Measurements from ENCODE around the gene RRBP1.

Gene RRBP1

DNA sequence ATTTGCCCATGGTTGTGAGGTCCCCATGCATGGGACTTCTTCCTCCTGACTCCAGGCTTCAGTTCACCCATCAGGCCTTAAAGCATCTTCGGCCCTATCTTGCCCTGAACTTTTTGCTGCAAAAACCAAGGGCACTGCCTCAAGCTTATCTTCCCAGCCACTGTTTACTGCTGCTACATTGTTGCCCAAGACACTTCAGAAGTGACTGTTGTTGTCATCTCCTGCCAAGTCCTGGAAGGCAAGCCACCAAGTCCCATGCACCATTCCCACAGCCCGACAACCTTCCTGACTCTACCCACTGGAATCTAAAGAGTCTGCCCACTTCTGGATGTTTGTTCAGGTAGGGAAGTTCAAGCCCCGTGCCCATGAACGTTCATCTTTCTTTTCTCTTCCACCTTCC, 30.2 kb upstream of the RRBP1 start:
- H3K27ac ChIP-seq (ENCODE audit: low read length) = no peak overlapping the region
- H3K4me2 ChIP-seq (ENCODE audit: low read depth, low read length) = no peak overlapping the region

DNA sequence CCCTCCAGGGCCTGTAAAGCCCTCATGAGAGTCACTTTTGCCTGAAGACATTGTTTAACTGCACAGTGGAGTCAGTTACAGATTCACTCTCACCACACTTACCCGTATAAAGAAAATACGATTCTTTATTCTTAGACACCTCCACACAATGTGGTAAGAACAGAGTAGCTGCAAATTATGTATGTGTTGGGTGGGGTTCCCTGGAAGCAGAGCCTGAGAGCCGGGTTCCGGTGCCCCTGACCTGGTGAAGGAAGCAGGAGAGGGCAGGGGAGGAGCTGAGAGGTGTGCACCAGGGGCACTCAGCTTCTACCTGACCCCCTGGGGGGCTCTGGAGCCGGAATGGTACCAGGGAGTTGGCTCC, 29.2 kb upstream of the RRBP1 start:
- no peak overlapping the region for H3K27ac ChIP-seq (ENCODE audit: low read length)
- no peaks in the 10 kb centered on the region for H3K27me3 ChIP-seq (replicated peaks; ENCODE audit: insufficient read depth, low read length)
- no peaks in the 10 kb centered on the region for H3K36me3 ChIP-seq (replicated peaks; ENCODE audit: insufficient read depth, low read length)
- peaks cover 25% of the 10 kb centered on the region for H3K4me1 ChIP-seq (ENCODE audit: low read length)
- TF ChIP-seq EZH2phosphoT487 (IDR thresholded peaks at IDR 0.05; ENCODE audit: low read length) (no peak), EZH2 (optimal IDR thresholded peaks at IDR 0.05; ENCODE audit: low read depth, low read length) (no peak)
- TF ChIP-seq, protein P1, sequence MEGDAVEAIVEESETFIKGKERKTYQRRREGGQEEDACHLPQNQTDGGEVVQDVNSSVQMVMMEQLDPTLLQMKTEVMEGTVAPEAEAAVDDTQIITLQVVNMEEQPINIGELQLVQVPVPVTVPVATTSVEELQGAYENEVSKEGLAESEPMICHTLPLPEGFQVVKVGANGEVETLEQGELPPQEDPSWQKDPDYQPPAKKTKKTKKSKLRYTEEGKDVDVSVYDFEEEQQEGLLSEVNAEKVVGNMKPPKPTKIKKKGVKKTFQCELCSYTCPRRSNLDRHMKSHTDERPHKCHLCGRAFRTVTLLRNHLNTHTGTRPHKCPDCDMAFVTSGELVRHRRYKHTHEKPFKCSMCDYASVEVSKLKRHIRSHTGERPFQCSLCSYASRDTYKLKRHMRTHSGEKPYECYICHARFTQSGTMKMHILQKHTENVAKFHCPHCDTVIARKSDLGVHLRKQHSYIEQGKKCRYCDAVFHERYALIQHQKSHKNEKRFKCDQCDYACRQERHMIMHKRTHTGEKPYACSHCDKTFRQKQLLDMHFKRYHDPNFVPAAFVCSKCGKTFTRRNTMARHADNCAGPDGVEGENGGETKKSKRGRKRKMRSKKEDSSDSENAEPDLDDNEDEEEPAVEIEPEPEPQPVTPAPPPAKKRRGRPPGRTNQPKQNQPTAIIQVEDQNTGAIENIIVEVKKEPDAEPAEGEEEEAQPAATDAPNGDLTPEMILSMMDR (IDR thresholded peaks at IDR 0.05; ENCODE audit: low read length) = no peak
- no peak overlapping the region for H2AFZ ChIP-seq (ENCODE audit: low read length)
- H3K9ac ChIP-seq (ENCODE audit: low read length) = no peak overlapping the region
- no peak for DNase-seq
- no peak overlapping the region for H3K4me3 ChIP-seq (ENCODE audit: low read length)
- H3K79me2 ChIP-seq (ENCODE audit: low read length) = no peaks in the 10 kb centered on the region
- H3F3A ChIP-seq (ENCODE audit: insufficient read depth, low read length) = peaks cover 12% of the 10 kb centered on the region
- no peaks in the 10 kb centered on the region for H3K9me2 ChIP-seq (replicated peaks; ENCODE audit: insufficient read depth, low read length)
- H3K4me2 ChIP-seq (ENCODE audit: low read depth, low read length) = no peak overlapping the region
- no peaks in the 10 kb centered on the region for H3K9me3 ChIP-seq (replicated peaks; ENCODE audit: insufficient read depth, low read length)
- no peaks in the 10 kb centered on the region for H4K20me1 ChIP-seq (ENCODE audit: insufficient read depth, low read length)

More for the DNA sequence above, 30.2 kb upstream of the RRBP1 start:
- Histone ChIP-seq H3K27me3 (replicated peaks; ENCODE audit: insufficient read depth, low read length) (no peaks in the 10 kb centered on the region), H3F3A (ENCODE audit: insufficient read depth, low read length) (peaks cover 12% of the 10 kb centered on the region), H3K4me3 (ENCODE audit: low read length) (no peak overlapping the region), H3K9ac (ENCODE audit: low read length) (no peak overlapping the region), H3K4me1 (ENCODE audit: low read length) (peaks cover 29% of the 10 kb centered on the region), H4K20me1 (ENCODE audit: insufficient read depth, low read length) (no peaks in the 10 kb centered on the region), H3K9me2 (replicated peaks; ENCODE audit: insufficient read depth, low read length) (no peaks in the 10 kb centered on the region), H3K36me3 (replicated peaks; ENCODE audit: insufficient read depth, low read length) (no peaks in the 10 kb centered on the region), H3K9me3 (replicated peaks; ENCODE audit: insufficient read depth, low read length) (no peaks in the 10 kb centered on the region), H2AFZ (ENCODE audit: low read length) (no peak overlapping the region), H3K79me2 (ENCODE audit: low read length) (no peaks in the 10 kb centered on the region)
- TF ChIP-seq EZH2 (optimal IDR thresholded peaks at IDR 0.05; ENCODE audit: low read depth, low read length) (no peak), EZH2phosphoT487 (IDR thresholded peaks at IDR 0.05; ENCODE audit: low read length) (no peak)
- TF ChIP-seq, protein P1 (IDR thresholded peaks at IDR 0.05; ENCODE audit: low read length) = no peak
- no peak for DNase-seq

DNA sequence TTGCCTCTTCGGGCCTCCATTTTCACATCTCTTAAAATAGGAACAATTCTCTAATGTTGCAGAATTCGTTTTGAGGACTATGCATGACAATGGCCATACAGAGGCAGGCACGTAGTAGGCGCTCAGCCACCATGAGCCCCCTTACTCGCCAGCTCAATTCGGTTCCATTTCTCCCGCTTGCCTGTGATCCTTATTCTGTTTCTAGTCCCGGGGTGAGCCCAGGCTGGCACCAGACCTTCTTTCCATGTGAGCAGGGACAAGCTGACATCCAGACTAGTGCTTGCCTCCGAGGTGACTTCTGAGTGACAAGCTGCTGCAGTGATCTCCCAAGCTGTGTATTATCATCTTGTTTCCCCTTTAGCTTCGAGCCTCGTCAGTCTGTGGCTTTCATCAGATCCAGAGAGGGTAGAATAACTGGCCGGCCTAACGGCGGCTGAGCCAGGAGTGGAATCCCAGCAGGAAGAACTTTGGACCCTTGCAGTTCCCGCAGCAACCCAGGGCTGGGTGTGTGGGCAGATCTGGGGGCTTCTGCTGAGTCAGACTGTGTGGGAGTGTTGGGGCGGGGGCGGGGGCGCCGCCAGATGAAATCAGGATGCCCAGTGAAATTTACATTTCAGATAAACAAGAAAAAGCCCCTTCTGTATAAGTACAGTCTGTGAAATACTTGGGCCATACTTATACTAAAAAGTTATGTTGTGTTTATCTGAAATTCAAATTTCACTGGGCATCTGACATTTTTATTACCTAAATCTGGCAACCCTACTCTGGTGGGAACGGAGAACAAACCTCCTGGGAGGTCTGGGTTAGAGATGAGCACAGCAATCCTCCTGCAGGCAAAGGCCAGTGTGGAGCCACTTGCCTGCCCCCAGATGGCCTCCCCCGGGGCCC, 28.6 kb upstream of the RRBP1 start:
- Histone ChIP-seq H3K36me3 (replicated peaks; ENCODE audit: insufficient read depth, low read length) (no peaks in the 10 kb centered on the region), H4K20me1 (ENCODE audit: insufficient read depth, low read length) (no peaks in the 10 kb centered on the region), H3K9ac (ENCODE audit: low read length) (no peak overlapping the region), H3K27me3 (replicated peaks; ENCODE audit: insufficient read depth, low read length) (no peaks in the 10 kb centered on the region), H3K79me2 (ENCODE audit: low read length) (no peaks in the 10 kb centered on the region), H3F3A (ENCODE audit: insufficient read depth, low read length) (peaks cover 12% of the 10 kb centered on the region), H3K27ac (ENCODE audit: low read length) (no peak overlapping the region), H3K4me2 (ENCODE audit: low read depth, low read length) (no peak overlapping the region), H3K4me3 (ENCODE audit: low read length) (no peak overlapping the region), H3K4me1 (ENCODE audit: low read length) (peaks cover 25% of the 10 kb centered on the region), H2AFZ (ENCODE audit: low read length) (no peak overlapping the region), H3K9me3 (replicated peaks; ENCODE audit: insufficient read depth, low read length) (no peaks in the 10 kb centered on the region), H3K9me2 (replicated peaks; ENCODE audit: insufficient read depth, low read length) (no peaks in the 10 kb centered on the region)
- DNase-seq = no peak
- TF ChIP-seq, protein P1 (IDR thresholded peaks at IDR 0.05; ENCODE audit: low read length) = no peak
- TF ChIP-seq EZH2 (optimal IDR thresholded peaks at IDR 0.05; ENCODE audit: low read depth, low read length) (no peak), EZH2phosphoT487 (IDR thresholded peaks at IDR 0.05; ENCODE audit: low read length) (no peak)
